T-helper 1 cell treated with Interleukin-12 subunit alpha and Interleukin-12 subunit beta and Interleukin-4 antibody, amounts not matched to agents 30 ng/mL and 1 ng/mL, for 36 hours (primary cell): Measurements from ENCODE around the gene MRPL17. TPM values are rescaled to one million over a fixed set of nuclear protein-coding genes. Genes with fewer than 3 reads are reported as not detected.

ENCODE experiments used
- intact Hi-C: fragments of 100-400 bp; cut with micrococcal nuclease; formaldehyde crosslinking; loops from one replicate; pipeline ENCODE4 v1.15.1; 2024
- total RNA-seq: library from RNA; stranded (reverse); gene quantifications from 2 replicates; pipeline ENCODE4 v1.2.3, GENCODE V29; 2022

MRPL17 gene
- total RNA-seq, 1 donor from 2014 or later = 51.0 TPM

GRCh38 chr11:6655020-6655789 is 27.9 kb downstream of the MRPL17 start:
- intact Hi-C loops = no loop called here

- intact Hi-C loops = no loop called here
Observed at GRCh38 chr11:6654281-6655019, 28.7 kb downstream of the MRPL17 start.

GRCh38 chr11:6653656-6654055 is 29.5 kb downstream of the MRPL17 start:
- intact Hi-C loops = no loop called here

- intact Hi-C loops = no loop called here
Observed at GRCh38 chr11:6653097-6653496, 30.0 kb downstream of the MRPL17 start.

GRCh38 chr11:6652182-6652581 is 31.0 kb downstream of the MRPL17 start:
- intact Hi-C loops = no loop called here

GRCh38 chr11:6650980-6651379 is 32.2 kb downstream of the MRPL17 start:
- intact Hi-C loops = no loop called here

GRCh38 chr11:6650104-6650503 is 33.0 kb downstream of the MRPL17 start:
- intact Hi-C loops = no loop called here

GRCh38 chr11:6648501-6648900 is 34.6 kb downstream of the MRPL17 start:
- intact Hi-C loops = no loop called here

- intact Hi-C loops = loop anchor here (2.0 kb wide), 1 partner anchor 29 kb away; the partner anchor contains the start of gene TPP1
Observed at GRCh38 chr11:6647836-6648235, 35.3 kb downstream of the MRPL17 start.

- intact Hi-C loops = loop anchor here (2.0 kb wide), 1 partner anchor 28 kb away; the partner anchor contains the start of gene TPP1
Observed at GRCh38 chr11:6646918-6647679, 36.0 kb downstream of the MRPL17 start.

- intact Hi-C loops = loop anchor here (2.0 kb wide), 1 partner anchor 28 kb away; the partner anchor contains the start of gene TPP1
Observed at GRCh38 chr11:6646576-6646917, 36.6 kb downstream of the MRPL17 start.

- intact Hi-C loops = loop anchor here (2.0 kb wide), 1 partner anchor 27 kb away; the partner anchor contains the start of gene TPP1
Observed at GRCh38 chr11:6646071-6646470, 37.1 kb downstream of the MRPL17 start.

- intact Hi-C loops = no loop called here
Observed at GRCh38 chr11:6642957-6643356, 40.2 kb downstream of the MRPL17 start.

GRCh38 chr11:6640985-6641701 is 42.0 kb downstream of the MRPL17 start:
- intact Hi-C loops = no loop called here

- intact Hi-C loops = no loop called here
Observed at GRCh38 chr11:6640036-6640984, 42.8 kb downstream of the MRPL17 start.

GRCh38 chr11:6638429-6638828 is 44.7 kb downstream of the MRPL17 start:
- intact Hi-C loops = no loop called here

- intact Hi-C loops = no loop called here
Observed at GRCh38 chr11:6637871-6638270, 45.3 kb downstream of the MRPL17 start.

- intact Hi-C loops = no loop called here
Observed at GRCh38 chr11:6636480-6636879, 46.7 kb downstream of the MRPL17 start.

- intact Hi-C loops = no loop called here
Observed at GRCh38 chr11:6635082-6635932, 47.8 kb downstream of the MRPL17 start.
